HepG2 (cell line): Measurements from ENCODE around the gene HHIPL1. TPM values are rescaled to one million over a fixed set of nuclear protein-coding genes. Genes with fewer than 3 reads are reported as not detected.

Experiments used
- ATAC-seq: fragments of 200-7000 bp; cut with Tn5 transposase; 3 replicates; pipeline ENCODE4 v1.9.1; 2020; ENCODE audit warnings: mild to moderate bottlenecking, moderate library complexity
- BruUV-seq: library from RNA; stranded (reverse); fragments of 400-500 nt; replicated peaks from 2 replicates; lab custom pipeline; 2021; lab: Mats Ljungman, UMichigan
- CTCF ChIA-PET: fragments of 300-600 bp; formaldehyde crosslinking; extraction: SDS; loops from one replicate; lab custom pipeline; 2021; ENCODE audit warnings: low total read pairs, inconsistent platforms, low intra/inter-chr PET ratio; lab: Yijun Ruan, JAX
- POLR2A ChIA-PET: fragments of 350-600 bp; sonication (Branson Sonifier 250); formaldehyde crosslinking; loops from one replicate; lab custom pipeline; 2020; ENCODE audit warnings: antibody characterized with exemption, inconsistent platforms; lab: Yijun Ruan, JAX
- DNase-seq: peaks from one replicate; pipeline ENCODE4 v3.0.0-alpha.2; 2015; ENCODE audit warnings: low spot score
- FAIRE-seq: peaks from 3 replicates; lab custom pipeline; 2011; peaks lifted over from hg19 to GRCh38; lab: Jason Lieb, UNC
- H2AFZ ChIP-seq: one replicate; pipeline ENCODE4 v1.6.1; 2011; ENCODE audit warnings: low read length, inconsistent platforms
- H3K27ac ChIP-seq: fragments of 300-600 bp; 3 replicates; pipeline ENCODE4 v1.8.0; 2011; ENCODE audit warnings: mixed run types, mild to moderate bottlenecking, mixed read lengths, low read length, inconsistent platforms; ENCODE audit not compliant: insufficient read depth; ENCODE audit errors: extremely low read length
- H3K27me3 ChIP-seq, 2 experiments: fragments of 200-600 bp in 1 of 2; 2 replicates in 1 of 2; 3 replicates in 1 of 2; pipeline versions ENCODE4 v1.6.0 to v1.8.0; 2011; ENCODE audit warnings: low read length in 2 of 2, mild to moderate bottlenecking in 2 of 2, moderate library complexity in 2 of 2, inconsistent platforms in 1 of 2; ENCODE audit not compliant: insufficient read depth in 2 of 2, control insufficient read depth in 1 of 2
- H3K36me3 ChIP-seq, 2 experiments: fragments of 200-600 bp in 1 of 2; replicated peaks in 1 of 2; 2 replicates in 1 of 2; 3 replicates in 1 of 2; pipeline versions ENCODE4 v1.5.1 to v1.8.0; 2011; ENCODE audit warnings: low read length in 2 of 2, inconsistent platforms in 1 of 2; ENCODE audit not compliant: insufficient read depth in 2 of 2, control insufficient read depth in 1 of 2
- H3K4me1 ChIP-seq: 2 replicates; pipeline ENCODE4 v1.5.1; 2012; ENCODE audit warnings: low read length, inconsistent platforms; ENCODE audit not compliant: insufficient read depth
- H3K4me2 ChIP-seq: 2 replicates; pipeline ENCODE4 v1.6.0; 2011; ENCODE audit warnings: low read depth, low read length, inconsistent platforms
- H3K4me3 ChIP-seq, 3 experiments: fragments of 200-600 bp in 1 of 3; sonication (generic), shearing (Covaris generic) in 1 of 3; replicated peaks in 1 of 3; 2 replicates each; pipeline ENCODE4 v1.5.1; 2011 to 2016; ENCODE audit warnings: low read length in 3 of 3, inconsistent platforms in 2 of 3, low read depth in 2 of 3, mild to moderate bottlenecking in 2 of 3, control low read depth in 1 of 3, mixed read lengths in 1 of 3; ENCODE audit not compliant: insufficient read depth in 1 of 3
- H3K79me2 ChIP-seq: one replicate; pipeline ENCODE4 v1.6.1; 2011; ENCODE audit warnings: low read length, inconsistent platforms; ENCODE audit not compliant: insufficient read depth
- H3K9ac ChIP-seq: 2 replicates; pipeline ENCODE4 v1.6.0; 2011; ENCODE audit warnings: mild to moderate bottlenecking, low read depth, low read length, inconsistent platforms; ENCODE audit not compliant: insufficient read depth
- H3K9me3 ChIP-seq: 2 replicates; pipeline ENCODE4 v1.5.1; 2012; ENCODE audit warnings: mild to moderate bottlenecking, low read length
- H4K20me1 ChIP-seq: 2 replicates; pipeline ENCODE4 v1.6.0; 2011; ENCODE audit warnings: inconsistent platforms, mild to moderate bottlenecking, low read length, moderate library complexity; ENCODE audit not compliant: insufficient read depth
- DZIP1 ChIP-seq: sonication (generic); formaldehyde crosslinking; IDR thresholded peaks from 2 replicates; pipeline ENCODE4 v1.5.0; 2020; ENCODE audit warnings: mild to moderate bottlenecking, missing genetic modification reagents
- KDM3A ChIP-seq: IDR thresholded peaks from 2 replicates; pipeline ENCODE4 v1.6.1; 2018; ENCODE audit warnings: low read depth, missing compliant biosample characterization
- NCOA1 ChIP-seq: sonication (generic); formaldehyde crosslinking; IDR thresholded peaks from 2 replicates; pipeline ENCODE4 v1.9.0; 2021; ENCODE audit warnings: missing genetic modification reagents
- RBM39 ChIP-seq: fragments of 200-400 bp; formaldehyde crosslinking; IDR thresholded peaks from one replicate; pipeline ENCODE4 v1.6.1; 2018; ENCODE audit warnings: antibody characterized with exemption, mild to moderate bottlenecking, low read depth, low read length; ENCODE audit not compliant: poor library complexity, severe bottlenecking
- SP1 ChIP-seq, 2 experiments: fragments of 450-650 bp in 1 of 2; sonication (generic) in 1 of 2; formaldehyde crosslinking in 1 of 2; IDR thresholded peaks; 2 replicates each; pipeline versions ENCODE4 v1.4.0 to v1.6.1; 2016 to 2020; ENCODE audit warnings: missing genetic modification reagents in 1 of 2
- ZBTB4 ChIP-seq: sonication (generic); formaldehyde crosslinking; IDR thresholded peaks from 2 replicates; pipeline ENCODE4 v1.4.0; 2020; ENCODE audit warnings: missing genetic modification reagents, mild to moderate bottlenecking, borderline replicate concordance
- ZIK1 ChIP-seq: sonication (generic); formaldehyde crosslinking; IDR thresholded peaks from 2 replicates; pipeline ENCODE4 v1.5.0; 2020; ENCODE audit warnings: mild to moderate bottlenecking, low read depth, missing genetic modification reagents, borderline replicate concordance
- ZNF143 ChIP-seq: sonication (generic); formaldehyde crosslinking; IDR thresholded peaks from 2 replicates; pipeline ENCODE4 v1.4.0; 2020; ENCODE audit warnings: missing genetic modification reagents
- ZNF30 ChIP-seq: sonication (generic); formaldehyde crosslinking; IDR thresholded peaks from 2 replicates; pipeline ENCODE4 v1.5.0; 2020; ENCODE audit warnings: mild to moderate bottlenecking, missing genetic modification reagents
- ZNF543 ChIP-seq: sonication (generic); formaldehyde crosslinking; IDR thresholded peaks from 2 replicates; pipeline ENCODE4 v1.4.0; 2020; ENCODE audit warnings: mild to moderate bottlenecking, missing genetic modification reagents
- ZNF772 ChIP-seq: sonication (generic); formaldehyde crosslinking; IDR thresholded peaks from 2 replicates; pipeline ENCODE4 v1.5.0; 2020; ENCODE audit warnings: mild to moderate bottlenecking, missing genetic modification reagents
- ZNF879 ChIP-seq: sonication (generic); formaldehyde crosslinking; IDR thresholded peaks from 2 replicates; pipeline ENCODE4 v1.8.1; 2023; ENCODE audit warnings: missing genetic modification reagents
- WGBS: methylation state at CpG from one replicate; pipeline ENCODE4 v1.1.6; 2017; ENCODE audit warnings: low lambda C conversion rate; 5-methylcytosine and 5-hydroxymethylcytosine counted together
- in situ Hi-C: cut with HindIII; loops from 2 replicates; pipeline ENCODE4 v1.10.0; 2017; ENCODE audit warnings: low pct_unique_long_range_greater_than_20kb; ENCODE audit not compliant: extremely low pct_ligation_motif_present
- intact Hi-C: fragments of 100-400 bp; cut with micrococcal nuclease; formaldehyde crosslinking; loops from one replicate; pipeline ENCODE4 v1.10.0; 2022; ENCODE audit not compliant: unreplicated experiment
- polyA plus RNA-seq, 8 experiments: library from polyadenylated mRNA; depleted of rRNA in 3 of 8; stranded (reverse) in 7 of 8; unstranded in 1 of 8; fragments of >200 nt; fragmentation: Illumina TruSeq in 4 of 8; extraction: Trizol in 4 of 8; gene quantifications; 2 replicates each; pipeline versions ENCODE4 v1.2.1 to v1.2.3, GENCODE V29; 2011 to 2016; ENCODE audit warnings: low read depth in 4 of 8, missing spikeins in 1 of 8, mixed read lengths in 1 of 8; ENCODE audit not compliant: insufficient read depth in 1 of 8
- total RNA-seq, 5 experiments: library from RNA; depleted of rRNA; stranded (reverse); fragments of >200 nt; fragmentation: Illumina TruSeq; extraction: Trizol; gene quantifications; 2 replicates each; pipeline ENCODE4 v1.2.3, GENCODE V29; 2016; ENCODE audit warnings: low read depth in 1 of 5

HHIPL1 gene
- total and polyA plus RNA-seq, 2 of the 13 experiments (the other 11 are each of a cell fraction or from before 2014, with no cell fraction given): not detected

- peaks cover 16% of the 10 kb centered on the region; the same call in 1 of the 2 replicates for H3K4me1 ChIP-seq
- ATAC-seq (peak; percentile 11; the same call in 1 of the 3 replicates), DNase-seq (no peak), FAIRE-seq (no peak)
- ChIA-PET CTCF (no interaction called here), POLR2A (interaction anchor here (1.0 kb wide), 1 partner anchor 154 kb away, joined by 4 read pairs; the partner anchor contains the start of genes CCNK and SETD3)
- peak overlapping the region; percentile 20; the same call in 1 of the 2 replicates for H3K4me2 ChIP-seq
- in situ Hi-C loops (loop anchor here (5.0 kb wide), 1 partner anchor 112 kb away; no protein-coding TSS in a partner anchor), intact Hi-C loops (no loop called here)
- BruUV-seq: no TSS peak
- no peak overlapping the region for H3K27ac ChIP-seq
- no peaks in the 10 kb centered on the region for H3K79me2 ChIP-seq
- H3K36me3 ChIP-seq: no peaks in the 10 kb centered on the region
- no peaks in the 10 kb centered on the region for H4K20me1 ChIP-seq
- peaks cover 7 to 45% of the 10 kb centered on the region in 2 experiments; a peak in 3 of 5 replicates for H3K27me3 ChIP-seq
- 40% methylated on average over 10 of the region's 10 CpGs for WGBS
- H3K9ac ChIP-seq: no peak overlapping the region
- H3K9me3 ChIP-seq: no peaks in the 10 kb centered on the region
- no peak overlapping the region; a peak in 1 of 6 replicates for H3K4me3 ChIP-seq
- no peak overlapping the region for H2AFZ ChIP-seq
- TF ChIP-seq SP1 (IDR thresholded peaks at IDR 0.05) (no peak), SP1 (CRISPR knock-in tag; IDR thresholded peaks at IDR 0.05) (no peak), ZNF143 (no peak), RBM39 (no peak), ZNF543 (CRISPR knock-in tag) (no peak), ZIK1 (CRISPR knock-in tag) (no peak), KDM3A (CRISPR knock-in tag) (no peak), ZBTB4 (CRISPR knock-in tag) (no peak), DZIP1 (no peak), ZNF30 (no peak), ZNF879 (no peak), NCOA1 (CRISPR knock-in tag) (no peak), ZNF772 (CRISPR knock-in tag) (no peak)
Observed at GRCh38 chr14:99634443-99634842, 10.5 kb upstream of the HHIPL1 start.
